Erythroblast (primary cell): ENCODE results near the gene PKP3.

ENCODE experiments used
- GATA1 ChIP-seq: IDR thresholded peaks from 2 replicates; pipeline ENCODE4 v1.6.1; 2011; ENCODE audit warnings: low read depth, mild to moderate bottlenecking, control low read depth, low read length, moderate library complexity
- POLR2A ChIP-seq: IDR thresholded peaks from 2 replicates; pipeline ENCODE4 v1.6.1; 2011; ENCODE audit warnings: mild to moderate bottlenecking, low read length

GRCh38 chr11:368414-369335, 25.3 kb upstream of the PKP3 start:
- no peak for TF ChIP-seq POLR2A
- no peak for TF ChIP-seq GATA1
